WTC11 (cell line): Measurements from ENCODE around the gene SKAP2. TPM values are rescaled to one million over a fixed set of nuclear protein-coding genes. Genes with fewer than 3 reads are reported as not detected.

ENCODE experiments used
- ATAC-seq: fragments of 200-7000 bp; cut with Tn5 transposase; 2 replicates; pipeline ENCODE4 v1.10.0; 2021; ENCODE audit warnings: mild to moderate bottlenecking, moderate library complexity
- CTCF ChIA-PET: fragments of 300-600 bp; sonication (Branson Sonifier 250); formaldehyde crosslinking; loops from one replicate; lab custom pipeline; 2021; ENCODE audit warnings: antibody characterized with exemption; lab: Charles Lee
- POLR2A ChIA-PET: fragments of 350-600 bp; sonication (Branson Sonifier 250); formaldehyde crosslinking; loops from one replicate; lab custom pipeline; 2021; ENCODE audit warnings: antibody characterized with exemption; lab: Charles Lee
- DNase-seq: peaks from one replicate; pipeline ENCODE4 v3.0.0; 2021; ENCODE audit warnings: low spot score
- H3K27ac Mint-ChIP-seq: 2 replicates; pipeline ENCODE4 v1.8.0; 2021; ENCODE audit warnings: mixed read lengths
- H3K27me3 Mint-ChIP-seq: 2 replicates; pipeline ENCODE4 v1.8.0; 2021; ENCODE audit warnings: low read depth, mild to moderate bottlenecking, moderate library complexity, mixed read lengths
- H3K36me3 Mint-ChIP-seq: 2 replicates; pipeline ENCODE4 v1.8.0; 2021; ENCODE audit warnings: mixed read lengths
- H3K4me1 Mint-ChIP-seq: 2 replicates; pipeline ENCODE4 v1.8.0; 2022; ENCODE audit warnings: mixed read lengths
- H3K4me3 Mint-ChIP-seq: 2 replicates; pipeline ENCODE4 v1.8.0; 2021; ENCODE audit warnings: mild to moderate bottlenecking, moderate library complexity, mixed read lengths
- H3K9me3 Mint-ChIP-seq: 2 replicates; pipeline ENCODE4 v1.8.0; 2021; ENCODE audit warnings: mixed read lengths
- ESRRA ChIP-seq: sonication (generic); formaldehyde crosslinking; IDR thresholded peaks from 2 replicates; pipeline ENCODE4 v1.8.1; 2022; ENCODE audit warnings: mild to moderate bottlenecking, missing genetic modification reagents, borderline replicate concordance
- ETV6 ChIP-seq: sonication (generic); formaldehyde crosslinking; IDR thresholded peaks from 2 replicates; pipeline ENCODE4 v1.8.1; 2022; ENCODE audit warnings: mild to moderate bottlenecking, missing genetic modification reagents
- IRF2 ChIP-seq: sonication (generic); formaldehyde crosslinking; IDR thresholded peaks from 2 replicates; pipeline ENCODE4 v1.8.0; 2022; ENCODE audit warnings: low read depth, missing genetic modification reagents, borderline replicate concordance
- JAZF1 ChIP-seq: fragments of 250-450 bp; sonication (Bioruptor Pico); IDR thresholded peaks from 2 replicates; pipeline ENCODE4 v1.9.0; 2021; ENCODE audit warnings: moderate library complexity, mild to moderate bottlenecking, inconsistent platforms
- MYBL2 ChIP-seq: sonication (generic); formaldehyde crosslinking; IDR thresholded peaks from 2 replicates; pipeline ENCODE4 v1.8.1; 2023; ENCODE audit warnings: mild to moderate bottlenecking, moderate library complexity, missing genetic modification reagents
- NR3C1 ChIP-seq: sonication (generic); formaldehyde crosslinking; conservative IDR thresholded peaks from 2 replicates; pipeline ENCODE4 v1.8.1; 2023; ENCODE audit warnings: low read depth, mild to moderate bottlenecking, missing genetic modification reagents
- RORB ChIP-seq: fragments of 250-450 bp; sonication (Bioruptor Pico); IDR thresholded peaks from 2 replicates; pipeline ENCODE4 v1.9.0; 2021; ENCODE audit warnings: mild to moderate bottlenecking
- SMAD4 ChIP-seq: sonication (generic); formaldehyde crosslinking; IDR thresholded peaks from 2 replicates; pipeline ENCODE4 v1.8.0; 2022; ENCODE audit warnings: mild to moderate bottlenecking, missing genetic modification reagents
- total RNA-seq: library from RNA; stranded (reverse); gene quantifications from 3 replicates; pipeline ENCODE4 v1.2.3, GENCODE V29; 2021
- TF ChIP-seq, protein P1 (sequence below): sonication (generic); formaldehyde crosslinking; IDR thresholded peaks from 2 replicates; pipeline ENCODE4 v1.8.1; 2022; ENCODE audit warnings: mild to moderate bottlenecking, moderate library complexity, missing genetic modification reagents
- TF ChIP-seq, protein P2 (sequence below): fragments of 200-600 bp; IDR thresholded peaks from 2 replicates; pipeline ENCODE4 v1.8.0; 2022; ENCODE audit warnings: antibody characterized with exemption
- TF ChIP-seq, protein P3 (sequence below): sonication (generic); formaldehyde crosslinking; IDR thresholded peaks from 2 replicates; pipeline ENCODE4 v1.8.0; 2023; ENCODE audit warnings: missing genetic modification reagents, mild to moderate bottlenecking, borderline replicate concordance
- TF ChIP-seq, protein P4 (sequence below): sonication (generic); formaldehyde crosslinking; conservative IDR thresholded peaks from 2 replicates; pipeline ENCODE4 v1.8.1; 2023; ENCODE audit warnings: mild to moderate bottlenecking, low read depth, missing genetic modification reagents, moderate library complexity

Gene SKAP2
- total RNA-seq, 1 experiment from 2014 or later: 2.5 TPM

DNA sequence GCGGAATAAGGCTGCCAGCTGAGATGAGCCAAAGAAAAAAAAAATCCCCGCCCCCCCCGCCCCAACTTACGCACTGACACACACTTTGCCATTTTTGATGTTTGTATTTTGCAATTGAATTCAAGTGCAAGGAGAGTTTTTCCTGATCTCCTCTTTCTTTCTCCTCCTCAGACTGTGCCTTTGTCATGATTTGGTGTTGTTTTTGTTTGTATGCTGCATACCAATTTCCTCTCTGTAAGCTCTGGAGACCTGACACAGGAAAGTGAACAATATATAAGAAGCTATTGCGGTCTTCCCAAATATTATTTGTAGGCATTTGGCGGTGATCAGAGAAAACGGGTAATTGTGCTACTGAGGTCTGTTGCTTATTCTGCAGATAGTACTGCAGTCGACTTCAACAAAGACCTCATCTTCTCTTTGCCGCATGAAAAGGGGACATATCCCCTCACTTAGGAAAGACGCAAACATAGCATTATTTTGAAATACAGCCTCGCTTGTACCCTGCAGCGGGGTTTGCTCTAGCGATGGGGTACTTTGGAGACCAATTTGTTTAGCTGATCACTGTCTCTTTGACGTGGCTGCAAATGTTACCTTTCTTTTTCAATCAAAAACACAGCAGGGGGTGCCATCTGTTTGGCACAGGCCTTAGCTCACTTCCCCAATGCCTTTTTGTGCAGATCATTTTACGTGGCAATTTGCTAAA lies 206.6 kb downstream of the SKAP2 start:
- ChIA-PET POLR2A (interaction anchor here (1.1 kb wide), 1 partner anchor 281 kb away, joined by 5 read pairs; no protein-coding TSS in a partner anchor), CTCF (interaction anchor here (0.7 to 3.6 kb wide), 6 partner anchors 9 to 506 kb away, joined by 3 to 28 read pairs (median 5); partner anchors contain the start of gene NFE2L3)
- peak overlapping the region; percentile 64 for H3K27ac Mint-ChIP-seq
- no peaks in the 10 kb centered on the region for H3K9me3 Mint-ChIP-seq
- H3K36me3 Mint-ChIP-seq: no peaks in the 10 kb centered on the region
- H3K4me3 Mint-ChIP-seq: peak overlapping the region; percentile 51
- TF ChIP-seq, protein P1, sequence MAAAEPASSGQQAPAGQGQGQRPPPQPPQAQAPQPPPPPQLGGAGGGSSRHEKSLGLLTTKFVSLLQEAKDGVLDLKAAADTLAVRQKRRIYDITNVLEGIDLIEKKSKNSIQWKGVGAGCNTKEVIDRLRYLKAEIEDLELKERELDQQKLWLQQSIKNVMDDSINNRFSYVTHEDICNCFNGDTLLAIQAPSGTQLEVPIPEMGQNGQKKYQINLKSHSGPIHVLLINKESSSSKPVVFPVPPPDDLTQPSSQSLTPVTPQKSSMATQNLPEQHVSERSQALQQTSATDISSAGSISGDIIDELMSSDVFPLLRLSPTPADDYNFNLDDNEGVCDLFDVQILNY (CRISPR knock-in tag): no peak
- TF ChIP-seq, protein P2, sequence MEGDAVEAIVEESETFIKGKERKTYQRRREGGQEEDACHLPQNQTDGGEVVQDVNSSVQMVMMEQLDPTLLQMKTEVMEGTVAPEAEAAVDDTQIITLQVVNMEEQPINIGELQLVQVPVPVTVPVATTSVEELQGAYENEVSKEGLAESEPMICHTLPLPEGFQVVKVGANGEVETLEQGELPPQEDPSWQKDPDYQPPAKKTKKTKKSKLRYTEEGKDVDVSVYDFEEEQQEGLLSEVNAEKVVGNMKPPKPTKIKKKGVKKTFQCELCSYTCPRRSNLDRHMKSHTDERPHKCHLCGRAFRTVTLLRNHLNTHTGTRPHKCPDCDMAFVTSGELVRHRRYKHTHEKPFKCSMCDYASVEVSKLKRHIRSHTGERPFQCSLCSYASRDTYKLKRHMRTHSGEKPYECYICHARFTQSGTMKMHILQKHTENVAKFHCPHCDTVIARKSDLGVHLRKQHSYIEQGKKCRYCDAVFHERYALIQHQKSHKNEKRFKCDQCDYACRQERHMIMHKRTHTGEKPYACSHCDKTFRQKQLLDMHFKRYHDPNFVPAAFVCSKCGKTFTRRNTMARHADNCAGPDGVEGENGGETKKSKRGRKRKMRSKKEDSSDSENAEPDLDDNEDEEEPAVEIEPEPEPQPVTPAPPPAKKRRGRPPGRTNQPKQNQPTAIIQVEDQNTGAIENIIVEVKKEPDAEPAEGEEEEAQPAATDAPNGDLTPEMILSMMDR: no peak
- no peak for TF ChIP-seq JAZF1 (CRISPR knock-in tag)
- TF ChIP-seq IRF2: no peak
- TF ChIP-seq ETV6 (CRISPR knock-in tag): no peak
- no peak for TF ChIP-seq ESRRA (CRISPR knock-in tag)
- TF ChIP-seq SMAD4 (CRISPR knock-in tag): no peak
- TF ChIP-seq RORB (CRISPR knock-in tag): no peak
- TF ChIP-seq MYBL2 (CRISPR knock-in tag): no peak
- H3K27me3 Mint-ChIP-seq: no peaks in the 10 kb centered on the region
- DNase-seq (no peak), ATAC-seq (peak; percentile 44)
- peaks cover 66% of the 10 kb centered on the region for H3K4me1 Mint-ChIP-seq

DNA sequence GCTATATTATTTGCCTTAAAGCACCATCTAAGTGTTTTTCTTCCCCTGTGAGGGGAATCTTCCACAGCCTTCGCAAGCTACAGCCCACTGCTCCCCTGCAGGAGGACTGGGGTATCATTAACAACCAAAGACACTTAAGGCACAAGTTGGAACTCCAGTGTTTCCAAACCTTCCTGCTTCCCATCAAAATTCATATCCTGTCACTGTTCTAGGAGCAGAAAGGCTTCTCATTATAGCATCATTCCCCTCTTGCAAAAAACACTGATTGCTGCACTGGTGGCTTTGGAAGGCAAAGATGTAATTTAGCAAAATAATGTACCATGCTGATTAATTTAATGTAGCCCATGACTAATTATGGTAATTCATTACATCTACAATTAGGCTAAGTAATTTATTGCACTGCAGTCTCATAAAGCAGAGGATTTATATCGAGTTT lies 207.2 kb downstream of the SKAP2 start:
- no peak for DNase-seq
- Mint-ChIP-seq H3K27me3 (no peaks in the 10 kb centered on the region), H3K9me3 (no peaks in the 10 kb centered on the region)
- TF ChIP-seq NR3C1 (CRISPR knock-in tag): no peak
- TF ChIP-seq, protein P3, sequence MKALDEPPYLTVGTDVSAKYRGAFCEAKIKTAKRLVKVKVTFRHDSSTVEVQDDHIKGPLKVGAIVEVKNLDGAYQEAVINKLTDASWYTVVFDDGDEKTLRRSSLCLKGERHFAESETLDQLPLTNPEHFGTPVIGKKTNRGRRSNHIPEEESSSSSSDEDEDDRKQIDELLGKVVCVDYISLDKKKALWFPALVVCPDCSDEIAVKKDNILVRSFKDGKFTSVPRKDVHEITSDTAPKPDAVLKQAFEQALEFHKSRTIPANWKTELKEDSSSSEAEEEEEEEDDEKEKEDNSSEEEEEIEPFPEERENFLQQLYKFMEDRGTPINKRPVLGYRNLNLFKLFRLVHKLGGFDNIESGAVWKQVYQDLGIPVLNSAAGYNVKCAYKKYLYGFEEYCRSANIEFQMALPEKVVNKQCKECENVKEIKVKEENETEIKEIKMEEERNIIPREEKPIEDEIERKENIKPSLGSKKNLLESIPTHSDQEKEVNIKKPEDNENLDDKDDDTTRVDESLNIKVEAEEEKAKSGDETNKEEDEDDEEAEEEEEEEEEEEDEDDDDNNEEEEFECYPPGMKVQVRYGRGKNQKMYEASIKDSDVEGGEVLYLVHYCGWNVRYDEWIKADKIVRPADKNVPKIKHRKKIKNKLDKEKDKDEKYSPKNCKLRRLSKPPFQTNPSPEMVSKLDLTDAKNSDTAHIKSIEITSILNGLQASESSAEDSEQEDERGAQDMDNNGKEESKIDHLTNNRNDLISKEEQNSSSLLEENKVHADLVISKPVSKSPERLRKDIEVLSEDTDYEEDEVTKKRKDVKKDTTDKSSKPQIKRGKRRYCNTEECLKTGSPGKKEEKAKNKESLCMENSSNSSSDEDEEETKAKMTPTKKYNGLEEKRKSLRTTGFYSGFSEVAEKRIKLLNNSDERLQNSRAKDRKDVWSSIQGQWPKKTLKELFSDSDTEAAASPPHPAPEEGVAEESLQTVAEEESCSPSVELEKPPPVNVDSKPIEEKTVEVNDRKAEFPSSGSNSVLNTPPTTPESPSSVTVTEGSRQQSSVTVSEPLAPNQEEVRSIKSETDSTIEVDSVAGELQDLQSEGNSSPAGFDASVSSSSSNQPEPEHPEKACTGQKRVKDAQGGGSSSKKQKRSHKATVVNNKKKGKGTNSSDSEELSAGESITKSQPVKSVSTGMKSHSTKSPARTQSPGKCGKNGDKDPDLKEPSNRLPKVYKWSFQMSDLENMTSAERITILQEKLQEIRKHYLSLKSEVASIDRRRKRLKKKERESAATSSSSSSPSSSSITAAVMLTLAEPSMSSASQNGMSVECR (CRISPR knock-in tag): no peak
- TF ChIP-seq, protein P4, sequence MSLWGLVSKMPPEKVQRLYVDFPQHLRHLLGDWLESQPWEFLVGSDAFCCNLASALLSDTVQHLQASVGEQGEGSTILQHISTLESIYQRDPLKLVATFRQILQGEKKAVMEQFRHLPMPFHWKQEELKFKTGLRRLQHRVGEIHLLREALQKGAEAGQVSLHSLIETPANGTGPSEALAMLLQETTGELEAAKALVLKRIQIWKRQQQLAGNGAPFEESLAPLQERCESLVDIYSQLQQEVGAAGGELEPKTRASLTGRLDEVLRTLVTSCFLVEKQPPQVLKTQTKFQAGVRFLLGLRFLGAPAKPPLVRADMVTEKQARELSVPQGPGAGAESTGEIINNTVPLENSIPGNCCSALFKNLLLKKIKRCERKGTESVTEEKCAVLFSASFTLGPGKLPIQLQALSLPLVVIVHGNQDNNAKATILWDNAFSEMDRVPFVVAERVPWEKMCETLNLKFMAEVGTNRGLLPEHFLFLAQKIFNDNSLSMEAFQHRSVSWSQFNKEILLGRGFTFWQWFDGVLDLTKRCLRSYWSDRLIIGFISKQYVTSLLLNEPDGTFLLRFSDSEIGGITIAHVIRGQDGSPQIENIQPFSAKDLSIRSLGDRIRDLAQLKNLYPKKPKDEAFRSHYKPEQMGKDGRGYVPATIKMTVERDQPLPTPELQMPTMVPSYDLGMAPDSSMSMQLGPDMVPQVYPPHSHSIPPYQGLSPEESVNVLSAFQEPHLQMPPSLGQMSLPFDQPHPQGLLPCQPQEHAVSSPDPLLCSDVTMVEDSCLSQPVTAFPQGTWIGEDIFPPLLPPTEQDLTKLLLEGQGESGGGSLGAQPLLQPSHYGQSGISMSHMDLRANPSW (CRISPR knock-in tag): no peak
- TF ChIP-seq, all 79 proteins: peak for 0
- ChIA-PET CTCF (interaction anchor here (0.6 to 3.6 kb wide), 7 partner anchors 10 to 505 kb away, joined by 3 to 28 read pairs (median 3); partner anchors contain the start of gene NFE2L3), POLR2A (interaction anchor here (1.1 kb wide), 1 partner anchor 280 kb away, joined by 5 read pairs; no protein-coding TSS in a partner anchor)
- peaks cover 68% of the 10 kb centered on the region for H3K4me1 Mint-ChIP-seq
- H3K36me3 Mint-ChIP-seq: no peaks in the 10 kb centered on the region
- ATAC-seq: no peak
- peak overlapping the region; percentile 69 for H3K27ac Mint-ChIP-seq
- peak overlapping the region; percentile 51 for H3K4me3 Mint-ChIP-seq
